Eye (tissue), 1 donor: ENCODE data around the gene KCNJ18.
"Not testable (repeated sequence)": the region's sequence is repeated elsewhere in the genome, so short reads cannot be mapped to it uniquely, and the experiment has no call there.

Experiments used
- DNase-seq: peaks from one replicate; pipeline ENCODE4 v3.0.0-alpha.2; 2015

The KCNJ18 gene

DNA sequence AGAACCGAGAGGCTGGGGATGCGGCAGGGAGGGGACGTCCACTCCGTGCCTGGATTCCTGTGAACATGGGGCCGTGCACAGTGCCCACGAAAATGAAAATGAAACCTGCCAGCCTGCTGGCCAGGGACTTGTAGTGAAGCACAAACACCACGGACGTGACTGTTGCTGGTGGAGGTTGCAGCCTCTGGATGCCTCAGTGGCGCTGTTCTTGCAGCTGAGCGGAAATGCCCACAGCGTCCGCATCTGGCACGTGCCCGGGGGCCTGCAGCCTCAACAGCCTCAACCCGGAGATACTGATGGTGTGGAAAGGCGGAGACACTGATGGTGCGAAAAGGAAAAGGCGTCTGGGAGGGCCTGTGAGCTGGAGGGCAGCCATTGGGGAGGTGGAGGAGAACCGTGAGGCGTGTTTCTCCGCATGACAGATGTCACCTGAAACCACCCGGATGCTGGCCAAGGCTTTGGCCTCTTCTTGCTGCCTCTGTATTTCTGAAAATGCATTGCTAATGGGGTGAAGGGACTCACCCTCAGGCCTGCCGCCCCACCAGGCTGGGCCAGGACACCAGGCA lies 44.8 kb downstream of the KCNJ18 start:
- DNase-seq, result not testable (repeated sequence)

DNA sequence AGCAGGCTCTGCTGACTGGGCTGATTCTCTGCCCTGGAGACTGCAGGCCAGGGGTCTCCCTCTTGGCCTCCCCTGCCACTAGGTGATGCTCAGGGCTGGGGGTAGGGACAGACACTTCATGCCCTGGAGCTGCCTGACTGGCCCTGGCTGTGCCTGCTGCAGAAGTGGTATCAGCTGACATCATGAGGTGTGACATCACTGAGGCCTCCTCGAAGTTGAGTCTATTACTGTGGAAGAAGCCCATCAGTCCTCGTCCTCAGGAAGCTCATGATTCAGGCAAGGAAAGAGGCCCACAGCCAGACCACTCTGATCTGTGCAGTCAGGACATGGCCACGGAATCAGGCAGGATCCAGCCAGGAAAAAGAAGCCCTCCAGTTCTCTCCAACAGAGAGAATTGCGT lies 45.9 kb downstream of the KCNJ18 start:
- not testable (repeated sequence) for DNase-seq

DNA sequence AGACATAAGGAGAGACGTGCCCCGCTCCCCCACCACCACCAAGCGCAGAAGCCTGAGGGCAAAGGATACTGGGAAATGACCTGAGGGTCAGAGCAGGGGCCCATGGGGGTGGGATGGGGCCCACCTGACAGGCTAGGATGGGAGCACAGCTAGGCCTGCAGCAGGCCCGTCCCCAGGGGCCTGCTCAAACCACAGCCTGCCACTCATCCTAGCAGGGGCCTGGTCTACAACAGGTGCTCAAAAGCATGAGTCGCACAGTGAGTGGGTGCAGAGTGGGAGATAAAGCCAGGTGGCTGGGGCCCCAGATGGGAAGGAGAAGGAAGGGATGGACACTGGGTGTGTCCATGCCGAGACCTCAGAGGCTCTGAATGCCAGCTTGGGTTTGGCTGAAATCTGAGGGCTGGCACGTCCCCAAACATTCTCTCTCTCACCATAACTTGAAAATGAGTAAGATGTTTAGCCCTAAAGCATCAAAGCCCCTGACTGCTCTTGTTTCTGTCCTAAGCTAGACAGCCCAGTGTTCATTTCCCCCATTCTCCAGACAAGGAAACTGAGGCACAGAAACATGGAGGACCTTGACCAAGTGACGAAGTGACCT lies 46.7 kb downstream of the KCNJ18 start:
- DNase-seq, result not testable (repeated sequence)

DNA sequence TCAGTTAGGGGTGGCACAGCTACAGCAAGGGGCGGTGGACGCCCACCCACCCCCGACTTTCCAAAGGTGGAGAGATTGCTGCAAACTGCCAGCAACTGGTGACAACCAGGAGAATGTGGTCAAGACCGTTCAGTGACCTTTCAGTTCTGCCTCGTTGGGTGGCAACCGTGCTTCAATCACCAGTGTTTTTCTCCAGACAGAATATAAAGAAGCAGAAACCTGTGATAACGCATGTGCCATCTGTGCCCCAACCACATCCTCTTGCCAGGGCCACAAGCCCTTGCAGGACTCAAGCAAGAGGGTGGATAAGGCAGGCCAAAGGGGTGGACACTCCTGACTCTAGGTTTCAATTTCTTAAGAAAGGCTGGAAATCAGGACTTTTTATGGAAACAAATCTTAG lies 47.2 kb downstream of the KCNJ18 start:
- not testable (repeated sequence) for DNase-seq

DNA sequence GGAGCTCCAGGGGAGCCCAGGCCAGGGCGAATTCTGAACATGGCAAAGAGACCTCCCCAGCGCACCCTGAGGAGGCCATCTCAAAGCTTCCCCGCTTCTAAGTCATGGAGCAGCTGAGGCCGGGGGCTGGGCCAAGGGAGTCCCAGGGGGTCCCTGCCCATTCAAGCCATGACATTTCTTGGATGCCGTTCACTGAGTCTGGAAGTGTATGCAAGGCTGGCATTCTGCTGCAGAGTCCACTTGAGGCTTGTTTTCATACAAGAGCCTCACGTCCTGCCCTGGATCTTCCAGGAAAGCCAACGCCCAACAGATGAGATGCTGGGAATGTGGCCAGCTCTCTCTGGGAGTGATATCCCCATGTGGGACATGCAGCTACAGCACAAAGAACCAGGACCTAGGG lies 48.5 kb downstream of the KCNJ18 start:
- DNase-seq, result not testable (repeated sequence)

DNA sequence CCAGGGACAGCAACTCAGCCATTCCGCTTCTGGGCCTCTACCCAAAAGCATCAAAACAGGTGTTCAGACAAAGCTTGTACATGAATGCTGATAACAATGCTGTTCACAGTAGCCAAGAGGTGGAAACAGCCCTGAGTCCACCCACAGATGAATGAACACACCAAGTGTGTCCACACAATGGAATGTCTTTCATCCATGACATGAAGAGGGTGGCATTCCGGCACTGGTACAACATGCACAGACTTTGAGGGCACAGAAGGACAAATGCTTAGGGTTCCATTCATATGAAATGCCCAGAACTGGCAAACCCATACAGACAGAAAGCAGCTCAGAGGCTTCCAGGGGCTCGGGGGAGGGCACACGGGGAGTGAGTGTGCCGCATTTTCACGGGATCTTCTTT lies 49.2 kb downstream of the KCNJ18 start:
- not testable (repeated sequence) for DNase-seq

DNA sequence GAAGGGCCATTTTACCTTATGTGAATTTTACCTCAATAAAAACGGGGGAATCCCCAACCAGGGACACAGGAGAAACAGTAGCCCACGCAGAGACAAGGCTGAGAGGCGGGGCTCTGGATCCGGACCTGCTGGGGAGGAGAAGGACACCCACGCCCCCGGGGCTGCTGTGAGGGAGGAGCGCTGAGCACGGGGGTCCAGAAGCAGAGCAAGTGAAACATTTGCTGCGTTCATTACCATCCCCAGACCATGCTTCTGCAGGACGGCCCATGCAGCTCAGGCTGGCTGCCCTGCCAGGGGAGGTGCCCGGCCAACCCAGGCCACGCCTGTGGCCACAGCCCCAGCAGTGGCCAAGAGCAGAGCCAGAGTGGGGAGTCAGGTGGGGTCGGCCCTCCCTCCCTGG lies 50.0 kb downstream of the KCNJ18 start:
- no peak for DNase-seq

DNA sequence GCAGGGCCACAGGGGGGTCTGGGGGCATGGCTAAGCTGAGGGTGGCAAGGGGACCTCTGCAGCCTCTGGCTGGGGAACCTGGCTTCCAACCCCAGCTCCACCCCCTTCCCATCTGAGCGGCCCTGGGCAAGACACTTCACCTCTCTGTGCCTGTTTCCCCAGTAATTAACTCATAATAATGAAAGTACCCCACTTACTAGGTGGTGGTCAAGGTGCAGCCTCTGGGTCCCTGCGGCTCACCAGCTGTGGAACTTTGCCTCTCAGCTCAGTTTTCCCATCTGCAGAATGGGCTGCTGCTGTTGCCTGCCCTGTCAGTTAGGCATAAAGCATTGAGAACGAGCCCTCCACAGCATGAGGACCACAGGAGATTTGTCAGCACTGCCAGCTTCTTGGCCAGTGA lies 51.8 kb downstream of the KCNJ18 start:
- not testable (repeated sequence) for DNase-seq

DNA sequence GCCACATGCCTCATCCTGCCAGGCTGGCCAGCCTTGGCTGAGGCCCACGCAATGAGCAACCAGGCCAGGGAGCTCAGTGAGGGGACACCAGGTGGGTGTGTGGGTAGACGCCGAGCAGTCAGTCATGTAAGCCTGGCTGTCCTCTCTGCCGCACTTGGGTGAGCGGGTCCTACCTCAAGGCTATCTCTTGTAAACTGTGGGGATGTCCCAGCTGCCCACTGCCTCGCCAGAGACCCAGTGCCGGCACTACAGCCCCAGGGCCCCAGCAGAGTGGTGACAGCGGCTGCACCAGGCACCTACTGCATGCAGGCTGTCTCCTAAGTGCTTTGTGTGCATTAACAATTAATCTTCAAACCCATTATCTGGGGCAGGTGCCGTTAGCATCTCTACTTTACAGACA lies 52.3 kb downstream of the KCNJ18 start:
- not testable (repeated sequence) for DNase-seq

DNA sequence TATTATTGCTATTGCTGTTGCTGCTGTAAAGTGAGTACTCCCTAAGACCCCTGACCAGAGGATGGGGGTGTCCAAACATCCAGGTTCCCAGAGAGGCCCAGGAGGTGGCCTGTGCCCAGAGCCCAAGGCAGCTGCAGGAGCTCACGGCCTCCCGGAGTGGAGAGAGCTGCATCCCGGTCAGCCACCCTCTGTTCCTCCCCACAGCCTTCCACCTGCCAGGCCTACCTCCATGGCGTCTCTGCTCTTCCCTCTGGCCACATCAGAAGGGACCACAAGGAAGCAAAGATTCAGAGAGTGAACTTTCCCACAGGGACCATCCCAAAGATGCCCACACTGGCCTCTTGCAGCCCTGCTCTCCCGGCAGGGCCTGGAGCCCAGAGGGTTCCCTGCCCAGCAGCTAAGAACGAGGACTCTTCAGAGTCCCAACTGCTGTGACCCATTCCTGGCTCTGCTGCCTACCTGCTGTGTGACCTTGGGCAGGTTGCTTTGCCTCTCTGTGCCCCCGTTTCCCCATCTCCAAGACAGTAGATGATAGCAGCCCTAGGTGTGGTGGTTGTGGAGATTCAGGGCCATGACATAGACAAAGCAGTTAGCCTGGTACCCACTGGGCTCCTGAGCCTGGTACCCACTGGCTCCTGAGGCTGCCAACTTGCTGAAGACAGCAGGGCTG lies 53.2 kb downstream of the KCNJ18 start:
- DNase-seq, result not testable (repeated sequence)

DNA sequence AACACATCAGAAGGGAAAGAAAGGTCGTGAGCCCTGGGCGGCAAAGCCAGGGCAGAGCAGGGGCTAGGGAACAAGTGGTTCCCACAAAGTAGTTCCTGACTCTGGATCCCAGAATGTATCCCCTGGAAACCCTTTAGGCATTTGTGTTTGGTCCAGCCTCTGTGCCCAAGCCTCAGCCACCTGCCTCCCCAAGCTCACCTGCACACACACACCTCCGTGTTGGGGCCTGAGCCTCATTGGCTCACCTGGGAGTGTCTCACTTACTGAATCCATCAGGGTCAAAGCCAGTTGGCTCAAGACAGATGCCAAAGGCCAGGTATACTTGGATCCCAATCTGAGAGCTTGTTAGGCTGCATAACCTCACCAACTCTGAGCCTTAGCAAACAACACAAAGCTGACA lies 54.1 kb downstream of the KCNJ18 start:
- DNase-seq, result not testable (repeated sequence)

DNA sequence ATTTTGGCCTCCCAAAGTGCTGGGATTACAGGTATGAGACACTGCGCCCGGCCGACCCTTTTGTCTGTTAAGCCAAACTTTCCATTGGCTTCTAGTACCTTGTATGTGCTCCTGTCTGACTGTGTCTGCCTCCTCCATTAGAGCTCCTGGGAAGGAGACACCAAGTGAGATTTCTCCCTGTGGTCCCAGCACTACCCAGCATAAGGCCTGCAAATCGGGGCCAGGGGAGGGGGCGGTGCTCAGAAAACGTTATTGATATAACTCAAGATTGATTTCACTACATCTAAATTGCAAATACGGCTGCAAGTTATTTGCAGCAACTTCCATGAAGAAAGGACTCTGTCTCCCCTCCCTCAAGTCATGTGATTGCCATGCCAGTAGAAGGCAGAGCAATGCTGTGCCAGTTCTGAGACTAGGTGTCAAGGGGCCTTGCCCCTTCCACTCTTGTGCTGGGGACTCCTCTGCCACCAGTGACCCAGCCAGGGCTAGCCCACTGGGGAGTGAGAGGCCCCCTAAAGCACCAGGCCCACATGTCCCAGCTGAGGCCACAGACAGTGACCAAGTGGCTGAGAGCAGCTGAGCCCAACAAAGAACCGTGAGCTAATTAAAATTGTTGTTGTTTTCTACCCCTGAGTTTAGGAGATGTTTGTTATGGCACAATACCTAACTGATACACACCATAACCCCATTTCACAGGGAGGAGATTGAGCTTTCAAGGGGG lies 55.0 kb downstream of the KCNJ18 start:
- DNase-seq, result not testable (repeated sequence)

DNA sequence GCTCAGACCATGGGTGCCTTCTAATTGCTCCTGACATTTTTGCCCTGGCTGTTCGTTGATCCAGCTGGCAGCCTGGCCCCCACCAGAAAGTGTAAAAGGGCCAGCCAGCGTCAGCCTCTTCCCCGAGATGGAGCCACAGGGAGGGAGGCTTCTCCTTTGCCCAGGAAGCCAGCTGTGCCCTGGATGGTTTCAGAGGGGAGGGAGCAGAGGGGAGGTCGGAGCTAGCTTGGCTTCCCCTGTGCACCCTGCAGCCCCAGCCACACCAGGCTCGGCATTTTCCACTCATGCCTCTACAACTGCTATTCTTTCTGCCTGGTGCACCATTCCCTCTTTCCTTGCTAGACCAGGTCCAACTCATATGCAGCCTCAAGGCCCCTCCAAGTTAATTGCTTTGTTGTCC lies 56.4 kb downstream of the KCNJ18 start:
- not testable (repeated sequence) for DNase-seq

DNA sequence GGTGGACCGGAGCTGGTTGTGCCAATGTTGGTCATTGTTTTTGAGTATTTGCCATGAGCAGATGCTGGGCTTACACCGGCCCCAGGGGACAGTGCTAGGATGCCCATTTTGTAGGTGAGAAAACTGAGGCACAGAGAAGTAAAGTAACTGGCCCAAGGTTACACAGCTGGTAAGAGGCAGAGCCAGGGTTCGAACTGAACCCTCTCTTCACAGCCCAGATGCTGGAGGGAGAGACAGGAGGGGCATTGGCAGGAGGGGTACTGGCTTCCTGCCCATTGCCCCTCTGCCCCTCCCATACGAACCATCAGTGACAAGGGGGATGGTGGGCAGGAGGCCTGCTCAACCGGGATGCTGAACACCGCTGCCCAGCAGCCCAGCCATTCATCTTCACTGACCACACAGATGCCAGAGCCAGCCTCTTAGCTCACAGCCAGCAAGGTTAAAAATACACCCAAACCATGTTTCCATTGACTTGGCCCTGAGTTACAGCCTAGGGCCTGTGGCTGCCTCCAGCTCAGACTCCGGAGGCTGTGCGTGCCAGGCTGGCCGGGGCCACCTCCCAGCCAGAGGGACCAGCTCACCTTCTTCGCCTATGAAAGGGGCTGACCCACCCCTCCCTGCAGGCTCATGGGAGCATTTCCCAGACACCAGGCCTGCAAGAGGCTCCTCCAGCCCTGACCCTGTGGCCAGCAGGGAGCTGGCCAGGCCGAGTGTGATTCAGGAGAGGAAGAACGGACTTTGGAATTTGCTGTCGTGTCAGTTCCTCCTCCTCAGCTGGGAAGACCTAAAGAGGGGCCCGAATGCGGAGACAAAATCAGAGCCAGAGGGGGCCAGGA lies 57.6 kb downstream of the KCNJ18 start:
- DNase-seq, result not testable (repeated sequence)

DNA sequence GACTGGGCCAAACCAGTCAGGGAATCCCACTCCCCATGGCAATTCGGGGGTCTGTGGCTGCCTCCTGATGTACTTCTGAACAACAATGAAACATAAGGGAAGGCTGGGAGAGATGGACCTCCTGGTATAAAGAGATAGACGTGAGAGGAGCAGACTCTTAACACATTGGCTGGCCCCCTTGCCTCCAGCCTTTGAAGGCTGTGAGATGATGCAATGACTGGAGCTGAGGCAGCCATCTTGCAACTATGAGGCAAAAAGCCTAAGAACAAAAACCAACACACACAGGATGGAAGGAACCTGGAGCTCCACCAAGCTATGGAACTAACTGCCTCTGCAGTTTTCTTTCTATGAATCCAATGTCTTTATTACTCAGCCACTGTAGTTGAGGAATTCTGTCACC lies 58.8 kb downstream of the KCNJ18 start:
- DNase-seq, result not testable (repeated sequence)
